Tibial nerve (tissue), 4 donors: ENCODE results near the gene MSRB1.

Experiments used
- EP300 ChIP-seq, 2 donors: sonication (generic); formaldehyde crosslinking; IDR thresholded peaks; one replicate each; pipeline ENCODE4 v1.6.1; 2017; ENCODE audit warnings: antibody characterized with exemption in 2 of 2, mild to moderate bottlenecking in 1 of 2
- POLR2A ChIP-seq, 2 donors: fragments of 450-650 bp; IDR thresholded peaks; one replicate each; pipeline ENCODE4 v1.6.1; 2017; ENCODE audit warnings: antibody characterized with exemption in 2 of 2, mild to moderate bottlenecking in 2 of 2, moderate library complexity in 2 of 2
- TF ChIP-seq, protein P1 (sequence below), 5 experiments: fragments of 200-600 bp in 3 of 5; fragments of 450-650 bp in 2 of 5; sonication (generic) in 3 of 5; IDR thresholded peaks; one replicate each; pipeline ENCODE4 v1.5.1; 2016 to 2019; ENCODE audit warnings: antibody characterized with exemption in 5 of 5, mild to moderate bottlenecking in 3 of 5, moderate library complexity in 2 of 5

DNA sequence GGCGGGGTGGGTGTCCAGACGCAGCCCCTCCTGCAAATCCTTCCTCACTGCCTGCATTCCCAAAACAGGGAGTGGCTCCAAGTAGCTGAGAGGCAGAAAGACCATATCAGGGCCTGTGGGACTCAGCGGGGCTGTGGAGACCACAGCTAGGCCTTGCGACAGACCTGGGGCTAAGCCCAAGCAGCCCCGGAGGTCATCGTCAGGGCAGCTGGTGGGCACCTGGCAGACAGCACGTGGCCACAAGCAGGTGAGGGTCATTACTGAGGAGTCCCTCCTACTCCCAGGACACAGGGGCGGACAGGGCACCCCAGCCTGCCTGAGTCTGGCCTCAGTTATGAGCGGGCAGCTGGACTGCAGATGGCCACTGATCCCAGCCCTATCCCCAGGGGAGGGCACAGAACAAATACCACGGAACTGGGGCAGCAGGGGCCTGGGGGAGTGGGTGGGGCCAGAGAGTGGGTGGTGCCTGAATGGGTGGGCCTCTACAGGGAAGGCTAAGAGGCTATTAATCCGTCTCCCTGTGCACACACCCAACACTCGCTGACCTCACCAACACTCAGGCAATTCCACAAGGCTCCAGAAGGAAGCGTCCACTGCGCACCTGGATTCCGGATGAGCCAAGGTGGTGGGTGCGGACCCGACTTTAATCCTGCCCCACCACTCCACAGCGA lies 33.3 kb downstream of the MSRB1 start:
- TF ChIP-seq POLR2A (IDR thresholded peaks at IDR 0.05), result no peak
- TF ChIP-seq, protein P1, sequence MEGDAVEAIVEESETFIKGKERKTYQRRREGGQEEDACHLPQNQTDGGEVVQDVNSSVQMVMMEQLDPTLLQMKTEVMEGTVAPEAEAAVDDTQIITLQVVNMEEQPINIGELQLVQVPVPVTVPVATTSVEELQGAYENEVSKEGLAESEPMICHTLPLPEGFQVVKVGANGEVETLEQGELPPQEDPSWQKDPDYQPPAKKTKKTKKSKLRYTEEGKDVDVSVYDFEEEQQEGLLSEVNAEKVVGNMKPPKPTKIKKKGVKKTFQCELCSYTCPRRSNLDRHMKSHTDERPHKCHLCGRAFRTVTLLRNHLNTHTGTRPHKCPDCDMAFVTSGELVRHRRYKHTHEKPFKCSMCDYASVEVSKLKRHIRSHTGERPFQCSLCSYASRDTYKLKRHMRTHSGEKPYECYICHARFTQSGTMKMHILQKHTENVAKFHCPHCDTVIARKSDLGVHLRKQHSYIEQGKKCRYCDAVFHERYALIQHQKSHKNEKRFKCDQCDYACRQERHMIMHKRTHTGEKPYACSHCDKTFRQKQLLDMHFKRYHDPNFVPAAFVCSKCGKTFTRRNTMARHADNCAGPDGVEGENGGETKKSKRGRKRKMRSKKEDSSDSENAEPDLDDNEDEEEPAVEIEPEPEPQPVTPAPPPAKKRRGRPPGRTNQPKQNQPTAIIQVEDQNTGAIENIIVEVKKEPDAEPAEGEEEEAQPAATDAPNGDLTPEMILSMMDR (IDR thresholded peaks at IDR 0.05), result no peak
- no peak for TF ChIP-seq EP300 (IDR thresholded peaks at IDR 0.05)
